IPS-NIHi11 (cell line): ENCODE data around the gene ZDHHC14.
A peak's percentile ranks its signal among the peaks of the same experiment; 100 is the strongest.
"Not testable (repeated sequence)": the region's sequence is repeated elsewhere in the genome, so short reads cannot be mapped to it uniquely, and the experiment has no call there.

Source experiments
- DNase-seq: peaks from one replicate; pipeline ENCODE4 v3.0.0; 2012; ENCODE audit warnings: mixed read lengths, low spot score

ZDHHC14 gene

GRCh38 chr6:157571950-157572349 lies 191.0 kb downstream of the ZDHHC14 start:
- no peak for DNase-seq

- DNase-seq, result no peak
Observed at GRCh38 chr6:157574851-157575424, 193.9 kb downstream of the ZDHHC14 start.

- DNase-seq, result no peak
Observed at GRCh38 chr6:157575436-157576145, 194.6 kb downstream of the ZDHHC14 start.

- not testable (repeated sequence) for DNase-seq
Observed at GRCh38 chr6:157576991-157577390, 196.0 kb downstream of the ZDHHC14 start.

- DNase-seq, result not testable (repeated sequence)
Observed at GRCh38 chr6:157578527-157578926, 197.5 kb downstream of the ZDHHC14 start.

- no peak for DNase-seq
Observed at GRCh38 chr6:157579467-157580031, 198.6 kb downstream of the ZDHHC14 start.

GRCh38 chr6:157584036-157584435 lies 203.0 kb downstream of the ZDHHC14 start:
- DNase-seq, result no peak

- no peak for DNase-seq
Observed at GRCh38 chr6:157585274-157586087, 204.5 kb downstream of the ZDHHC14 start.

GRCh38 chr6:157586088-157586414 lies 205.1 kb downstream of the ZDHHC14 start:
- no peak for DNase-seq

GRCh38 chr6:157586476-157587126 lies 205.6 kb downstream of the ZDHHC14 start:
- DNase-seq, result no peak

- no peak for DNase-seq
Observed at GRCh38 chr6:157587127-157587926, 206.3 kb downstream of the ZDHHC14 start.

- not testable (repeated sequence) for DNase-seq
Observed at GRCh38 chr6:157590654-157591053, 209.7 kb downstream of the ZDHHC14 start.

- DNase-seq, result peak; percentile 46
Observed at GRCh38 chr6:157592541-157592940, 211.6 kb downstream of the ZDHHC14 start.

GRCh38 chr6:157592980-157593379 lies 212.0 kb downstream of the ZDHHC14 start:
- DNase-seq, result no peak

- DNase-seq, result no peak
Observed at GRCh38 chr6:157593596-157593995, 212.6 kb downstream of the ZDHHC14 start.

GRCh38 chr6:157594292-157594691 lies 213.3 kb downstream of the ZDHHC14 start:
- no peak for DNase-seq

GRCh38 chr6:157595768-157596167 lies 214.8 kb downstream of the ZDHHC14 start:
- no peak for DNase-seq

- DNase-seq, result no peak
Observed at GRCh38 chr6:157596461-157596860, 215.5 kb downstream of the ZDHHC14 start.

- no peak for DNase-seq
Observed at GRCh38 chr6:157596886-157597285, 215.9 kb downstream of the ZDHHC14 start.

GRCh38 chr6:157597461-157598312 lies 216.7 kb downstream of the ZDHHC14 start:
- peak; percentile 64 for DNase-seq
